ENCODE measurements around the gene EEIG2. TPM values are rescaled to one million over a fixed set of nuclear protein-coding genes. Genes with fewer than 3 reads are reported as not detected.
"Not testable (repeated sequence)": the region's sequence is repeated elsewhere in the genome, so short reads cannot be mapped to it uniquely, and the experiment has no call there.

The EEIG2 gene
- polyA plus RNA-seq, 1 experiment: 2.6 TPM

GRCh38 chr1:108531444-108531843 lies 28.5 kb upstream of the EEIG2 start:
- Histone ChIP-seq H3K4me3 (ENCODE audit: low read depth, low read length) (no peak overlapping the region), H3K27me3 (ENCODE audit: control insufficient read depth, insufficient read depth, low read length) (peaks cover 4% of the 10 kb centered on the region), H3K36me3 (ENCODE audit: control insufficient read depth, insufficient read depth, low read length) (no peaks in the 10 kb centered on the region)
- POLR2A ChIA-PET: no interaction called here
- CTCF ChIA-PET: no interaction called here
- TF ChIP-seq, protein P1, sequence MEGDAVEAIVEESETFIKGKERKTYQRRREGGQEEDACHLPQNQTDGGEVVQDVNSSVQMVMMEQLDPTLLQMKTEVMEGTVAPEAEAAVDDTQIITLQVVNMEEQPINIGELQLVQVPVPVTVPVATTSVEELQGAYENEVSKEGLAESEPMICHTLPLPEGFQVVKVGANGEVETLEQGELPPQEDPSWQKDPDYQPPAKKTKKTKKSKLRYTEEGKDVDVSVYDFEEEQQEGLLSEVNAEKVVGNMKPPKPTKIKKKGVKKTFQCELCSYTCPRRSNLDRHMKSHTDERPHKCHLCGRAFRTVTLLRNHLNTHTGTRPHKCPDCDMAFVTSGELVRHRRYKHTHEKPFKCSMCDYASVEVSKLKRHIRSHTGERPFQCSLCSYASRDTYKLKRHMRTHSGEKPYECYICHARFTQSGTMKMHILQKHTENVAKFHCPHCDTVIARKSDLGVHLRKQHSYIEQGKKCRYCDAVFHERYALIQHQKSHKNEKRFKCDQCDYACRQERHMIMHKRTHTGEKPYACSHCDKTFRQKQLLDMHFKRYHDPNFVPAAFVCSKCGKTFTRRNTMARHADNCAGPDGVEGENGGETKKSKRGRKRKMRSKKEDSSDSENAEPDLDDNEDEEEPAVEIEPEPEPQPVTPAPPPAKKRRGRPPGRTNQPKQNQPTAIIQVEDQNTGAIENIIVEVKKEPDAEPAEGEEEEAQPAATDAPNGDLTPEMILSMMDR (IDR thresholded peaks at IDR 0.05; ENCODE audit: insufficient read depth, low read depth, low read length): no peak
- no peak for DNase-seq (ENCODE audit: low read depth)

- CTCF ChIA-PET: interaction anchor here (0.9 kb wide), 1 partner anchor 10 kb away, joined by 3 read pairs; no protein-coding TSS in a partner anchor
- peaks cover 4% of the 10 kb centered on the region for H3K27me3 ChIP-seq (ENCODE audit: control insufficient read depth, insufficient read depth, low read length)
- POLR2A ChIA-PET: no interaction called here
- no peak for DNase-seq (ENCODE audit: low read depth)
- no peaks in the 10 kb centered on the region for H3K36me3 ChIP-seq (ENCODE audit: control insufficient read depth, insufficient read depth, low read length)
- no peak overlapping the region for H3K4me3 ChIP-seq (ENCODE audit: low read depth, low read length)
- TF ChIP-seq, protein P1 (IDR thresholded peaks at IDR 0.05; ENCODE audit: insufficient read depth, low read depth, low read length): no peak
These were observed 27.2 kb upstream of the EEIG2 start for GRCh38 chr1:108532730-108533129.

- no peak for DNase-seq (ENCODE audit: low read depth)
- ChIA-PET CTCF (interaction anchor here (0.9 to 1.8 kb wide), 3 partner anchors 11 to 26 kb away, joined by 3 to 6 read pairs (median 4); partner anchors contain the start of gene EEIG2), POLR2A (no interaction called here)
- peaks cover 4% of the 10 kb centered on the region for H3K27me3 ChIP-seq (ENCODE audit: control insufficient read depth, insufficient read depth, low read length)
- TF ChIP-seq, protein P1 (IDR thresholded peaks at IDR 0.05; ENCODE audit: insufficient read depth, low read depth, low read length): no peak
- no peaks in the 10 kb centered on the region for H3K36me3 ChIP-seq (ENCODE audit: control insufficient read depth, insufficient read depth, low read length)
- H3K4me3 ChIP-seq (ENCODE audit: low read depth, low read length): no peak overlapping the region
These were observed 26.4 kb upstream of the EEIG2 start for GRCh38 chr1:108533351-108534083.

DNA sequence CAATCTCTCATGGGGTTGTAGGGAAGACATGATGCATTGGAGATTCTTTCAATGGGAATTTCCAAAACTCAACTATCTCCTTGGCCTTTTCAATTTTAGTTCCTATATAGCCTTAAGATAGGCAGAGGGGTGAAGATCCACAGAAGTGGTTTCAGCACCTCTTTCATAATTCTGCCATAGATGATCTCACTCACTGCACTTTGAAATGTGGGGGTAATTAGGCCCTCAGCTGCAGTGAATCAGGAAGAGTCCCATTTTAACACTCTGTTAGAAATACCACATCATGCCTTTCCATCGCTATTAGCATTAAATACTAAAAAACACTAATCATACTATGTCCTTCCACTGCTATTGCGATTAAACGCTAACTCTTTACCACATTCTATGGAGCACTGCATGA lies 25.1 kb upstream of the EEIG2 start:
- ChIA-PET POLR2A (no interaction called here), CTCF (interaction anchor here (1.2 to 1.8 kb wide), 2 partner anchors 22 to 25 kb away, joined by 4 to 6 read pairs; partner anchors contain the start of gene EEIG2)
- TF ChIP-seq, protein P1 (IDR thresholded peaks at IDR 0.05; ENCODE audit: insufficient read depth, low read depth, low read length): no peak
- Histone ChIP-seq H3K4me3 (ENCODE audit: low read depth, low read length) (no peak overlapping the region), H3K36me3 (ENCODE audit: control insufficient read depth, insufficient read depth, low read length) (no peaks in the 10 kb centered on the region), H3K27me3 (ENCODE audit: control insufficient read depth, insufficient read depth, low read length) (peaks cover 7% of the 10 kb centered on the region)
- DNase-seq (ENCODE audit: low read depth): no peak

DNA sequence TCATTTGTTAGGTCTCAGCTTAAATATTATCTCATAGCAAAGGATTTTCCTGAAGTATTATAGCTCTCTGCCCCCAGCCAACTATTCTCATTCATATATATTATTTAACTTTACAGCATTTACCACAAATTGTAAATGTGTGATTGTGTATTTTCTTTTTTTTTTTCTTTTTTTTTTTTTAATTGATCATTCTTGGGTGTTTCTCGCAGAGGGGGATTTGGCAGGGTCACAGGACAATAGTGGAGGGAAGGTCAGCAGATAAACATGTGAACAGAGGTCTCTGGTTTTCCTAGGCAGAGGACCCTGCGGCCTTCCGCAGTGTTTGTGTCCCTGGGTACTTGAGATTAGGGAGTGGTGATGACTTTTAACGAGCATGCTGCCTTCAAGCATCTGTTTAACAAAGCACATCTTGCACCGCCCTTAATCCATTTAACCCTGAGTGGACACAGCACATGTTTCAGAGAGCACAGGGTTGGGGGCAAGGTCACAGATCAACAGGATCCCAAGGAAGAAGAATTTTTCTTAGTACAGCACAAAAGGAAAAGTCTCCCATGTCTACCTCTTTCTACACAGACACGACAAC lies 24.5 kb upstream of the EEIG2 start:
- H3K4me3 ChIP-seq (ENCODE audit: low read depth, low read length); H3K36me3 ChIP-seq (ENCODE audit: control insufficient read depth, insufficient read depth, low read length); DNase-seq (ENCODE audit: low read depth); POLR2A ChIA-PET; H3K27me3 ChIP-seq (ENCODE audit: control insufficient read depth, insufficient read depth, low read length): not testable (repeated sequence)
- CTCF ChIA-PET: interaction anchor here (1.8 kb wide), 1 partner anchor 24 kb away, joined by 6 read pairs; the partner anchor contains the start of gene EEIG2

- DNase-seq (ENCODE audit: low read depth); H3K4me3 ChIP-seq (ENCODE audit: low read depth, low read length); POLR2A ChIA-PET; H3K36me3 ChIP-seq (ENCODE audit: control insufficient read depth, insufficient read depth, low read length); CTCF ChIA-PET; H3K27me3 ChIP-seq (ENCODE audit: control insufficient read depth, insufficient read depth, low read length): not testable (repeated sequence)
These were observed 23.9 kb upstream of the EEIG2 start for GRCh38 chr1:108536021-108536420.

DNA sequence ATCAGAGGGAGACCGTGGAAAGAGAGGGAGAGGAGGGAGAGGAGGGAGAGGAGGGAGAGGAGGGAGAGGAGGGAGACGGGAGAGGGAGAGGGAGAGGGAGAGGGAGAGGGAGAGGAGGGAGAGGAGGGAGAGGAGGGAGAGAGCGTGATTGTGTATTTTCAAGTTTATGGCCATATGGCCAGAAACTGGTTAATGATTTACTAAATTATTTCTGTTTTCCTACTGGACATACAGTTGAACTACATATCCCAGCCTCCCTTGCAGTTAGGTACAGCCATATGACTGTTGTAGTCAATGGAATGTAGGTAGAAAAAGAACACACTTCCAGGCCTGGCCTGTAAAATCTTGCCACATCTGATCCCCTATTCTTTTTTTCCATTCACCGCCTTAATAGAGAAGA lies 23.1 kb upstream of the EEIG2 start:
- DNase-seq (ENCODE audit: low read depth); H3K36me3 ChIP-seq (ENCODE audit: control insufficient read depth, insufficient read depth, low read length); H3K27me3 ChIP-seq (ENCODE audit: control insufficient read depth, insufficient read depth, low read length); CTCF ChIA-PET; POLR2A ChIA-PET; H3K4me3 ChIP-seq (ENCODE audit: low read depth, low read length): not testable (repeated sequence)
